GM21447 (cell line): ENCODE measurements around the gene NFKB1.
"Not testable (repeated sequence)": the region's sequence is repeated elsewhere in the genome, so short reads cannot be mapped to it uniquely, and the experiment has no call there.

Experiments
- ATAC-seq: cut with Tn5 transposase; IDR thresholded peaks from one replicate; pipeline ENCODE4 v1.9.1; 2021; ENCODE audit not compliant: unreplicated experiment

The NFKB1 gene

GRCh38 chr4:102500696-102501446 lies at the start of gene NFKB1:
TSS of gene NFKB1 (plus strand) at chr4:102501359. CDS start at chr4:102525519, 24,160 bp downstream.
- peak; percentile 64 for ATAC-seq

- ATAC-seq = no peak
Measured at GRCh38 chr4:102452854-102453253, 48.3 kb upstream of the NFKB1 start.

- no peak for ATAC-seq
Measured at GRCh38 chr4:102453827-102454226, 47.3 kb upstream of the NFKB1 start.

- no peak for ATAC-seq
Measured at GRCh38 chr4:102454268-102454667, 46.9 kb upstream of the NFKB1 start.

- ATAC-seq = no peak
Measured at GRCh38 chr4:102454981-102455685, 46.0 kb upstream of the NFKB1 start.

GRCh38 chr4:102455750-102456149 lies 45.4 kb upstream of the NFKB1 start:
- no peak for ATAC-seq

GRCh38 chr4:102466298-102466697 lies 34.9 kb upstream of the NFKB1 start:
- ATAC-seq = no peak

- ATAC-seq = no peak
Measured at GRCh38 chr4:102469806-102470205, 31.4 kb upstream of the NFKB1 start.

GRCh38 chr4:102472441-102473013 lies 28.6 kb upstream of the NFKB1 start:
- no peak for ATAC-seq

GRCh38 chr4:102473476-102473875 lies 27.7 kb upstream of the NFKB1 start:
- ATAC-seq = no peak

- no peak for ATAC-seq
Measured at GRCh38 chr4:102474736-102475504, 26.2 kb upstream of the NFKB1 start.

GRCh38 chr4:102477657-102478056 lies 23.5 kb upstream of the NFKB1 start:
- ATAC-seq = no peak

GRCh38 chr4:102478186-102478585 lies 23.0 kb upstream of the NFKB1 start:
- ATAC-seq = no peak

GRCh38 chr4:102479832-102480231 lies 21.3 kb upstream of the NFKB1 start:
- not testable (repeated sequence) for ATAC-seq

- ATAC-seq = no peak
Measured at GRCh38 chr4:102483120-102483519, 18.0 kb upstream of the NFKB1 start.

GRCh38 chr4:102483990-102484692 lies 17.0 kb upstream of the NFKB1 start:
- ATAC-seq = not testable (repeated sequence)

GRCh38 chr4:102492531-102493241 lies 8.5 kb upstream of the NFKB1 start:
- no peak for ATAC-seq

- ATAC-seq = no peak
Measured at GRCh38 chr4:102493257-102493656, 7.9 kb upstream of the NFKB1 start.

- peak; percentile 71 for ATAC-seq
Measured at GRCh38 chr4:102493794-102494193, 7.4 kb upstream of the NFKB1 start.

- no peak for ATAC-seq
Measured at GRCh38 chr4:102494603-102495002, 6.6 kb upstream of the NFKB1 start.
